ENCODE measurements around the gene ELP6.
"Not testable (repeated sequence)": the region's sequence is repeated elsewhere in the genome, so short reads cannot be mapped to it uniquely, and the experiment has no call there.

Gene ELP6

GRCh38 chr3:47503033-47503432 lies 10.5 kb downstream of the ELP6 start:
- Histone ChIP-seq H3K4me3 (ENCODE audit: low read length) (no peak overlapping the region), H3K4me1 (ENCODE audit: control insufficient read depth, insufficient read depth, low read length) (no peaks in the 10 kb centered on the region), H3K27me3 (ENCODE audit: control insufficient read depth, insufficient read depth, low read length) (no peaks in the 10 kb centered on the region), H3K9ac (ENCODE audit: low read depth, low read length) (no peak overlapping the region), H3K9me3 (replicated peaks; ENCODE audit: low read length) (no peaks in the 10 kb centered on the region), H3K4me2 (ENCODE audit: low read length) (no peak overlapping the region), H3K36me3 (ENCODE audit: insufficient read depth, low read length) (peaks cover 50% of the 10 kb centered on the region)

- no peaks in the 10 kb centered on the region for H3K27me3 ChIP-seq (ENCODE audit: control insufficient read depth, insufficient read depth, low read length)
- H3K4me3 ChIP-seq (ENCODE audit: low read length) = no peak overlapping the region
- H3K4me1 ChIP-seq (ENCODE audit: control insufficient read depth, insufficient read depth, low read length) = no peaks in the 10 kb centered on the region
- H3K4me2 ChIP-seq (ENCODE audit: low read length) = no peak overlapping the region
- no peak overlapping the region for H3K9ac ChIP-seq (ENCODE audit: low read depth, low read length)
- H3K36me3 ChIP-seq (ENCODE audit: insufficient read depth, low read length) = peaks cover 58% of the 10 kb centered on the region
- no peaks in the 10 kb centered on the region for H3K9me3 ChIP-seq (replicated peaks; ENCODE audit: low read length)
Measured at GRCh38 chr3:47496892-47497291, 16.6 kb downstream of the ELP6 start.

- no peak overlapping the region for H3K9ac ChIP-seq (ENCODE audit: low read depth, low read length)
- no peak overlapping the region for H3K4me3 ChIP-seq (ENCODE audit: low read length)
- H3K4me2 ChIP-seq (ENCODE audit: low read length) = no peak overlapping the region
- H3K4me1 ChIP-seq (ENCODE audit: control insufficient read depth, insufficient read depth, low read length) = no peaks in the 10 kb centered on the region
- no peaks in the 10 kb centered on the region for H3K9me3 ChIP-seq (replicated peaks; ENCODE audit: low read length)
- H3K27me3 ChIP-seq (ENCODE audit: control insufficient read depth, insufficient read depth, low read length) = no peaks in the 10 kb centered on the region
- H3K36me3 ChIP-seq (ENCODE audit: insufficient read depth, low read length) = peaks cover 48% of the 10 kb centered on the region
Measured at GRCh38 chr3:47495886-47496285, 17.6 kb downstream of the ELP6 start.

- H3K36me3 ChIP-seq (ENCODE audit: insufficient read depth, low read length) = peaks cover 41% of the 10 kb centered on the region
- no peaks in the 10 kb centered on the region for H3K27me3 ChIP-seq (ENCODE audit: control insufficient read depth, insufficient read depth, low read length)
- no peak overlapping the region for H3K4me2 ChIP-seq (ENCODE audit: low read length)
- no peaks in the 10 kb centered on the region for H3K4me1 ChIP-seq (ENCODE audit: control insufficient read depth, insufficient read depth, low read length)
- no peak overlapping the region for H3K9ac ChIP-seq (ENCODE audit: low read depth, low read length)
- no peaks in the 10 kb centered on the region for H3K9me3 ChIP-seq (replicated peaks; ENCODE audit: low read length)
- H3K4me3 ChIP-seq (ENCODE audit: low read length) = no peak overlapping the region
Measured at GRCh38 chr3:47495111-47495510, 18.4 kb downstream of the ELP6 start.

- H3K27me3 ChIP-seq (ENCODE audit: control insufficient read depth, insufficient read depth, low read length) = no peaks in the 10 kb centered on the region
- H3K9ac ChIP-seq (ENCODE audit: low read depth, low read length) = no peak overlapping the region
- no peaks in the 10 kb centered on the region for H3K9me3 ChIP-seq (replicated peaks; ENCODE audit: low read length)
- no peak overlapping the region for H3K4me2 ChIP-seq (ENCODE audit: low read length)
- no peaks in the 10 kb centered on the region for H3K4me1 ChIP-seq (ENCODE audit: control insufficient read depth, insufficient read depth, low read length)
- H3K36me3 ChIP-seq (ENCODE audit: insufficient read depth, low read length) = peaks cover 20% of the 10 kb centered on the region
- H3K4me3 ChIP-seq (ENCODE audit: low read length) = no peak overlapping the region
Measured at GRCh38 chr3:47491777-47492176, 21.7 kb downstream of the ELP6 start.

GRCh38 chr3:47491186-47491585 lies 22.3 kb downstream of the ELP6 start:
- Histone ChIP-seq H3K27me3 (ENCODE audit: control insufficient read depth, insufficient read depth, low read length) (no peaks in the 10 kb centered on the region), H3K4me1 (ENCODE audit: control insufficient read depth, insufficient read depth, low read length) (no peaks in the 10 kb centered on the region), H3K9ac (ENCODE audit: low read depth, low read length) (no peak overlapping the region), H3K9me3 (replicated peaks; ENCODE audit: low read length) (no peaks in the 10 kb centered on the region), H3K4me2 (ENCODE audit: low read length) (no peak overlapping the region), H3K4me3 (ENCODE audit: low read length) (no peak overlapping the region), H3K36me3 (ENCODE audit: insufficient read depth, low read length) (peaks cover 18% of the 10 kb centered on the region)

- H3K4me3 ChIP-seq (ENCODE audit: low read length) = no peak overlapping the region
- H3K9me3 ChIP-seq (replicated peaks; ENCODE audit: low read length) = no peaks in the 10 kb centered on the region
- H3K4me1 ChIP-seq (ENCODE audit: control insufficient read depth, insufficient read depth, low read length) = no peaks in the 10 kb centered on the region
- no peaks in the 10 kb centered on the region for H3K27me3 ChIP-seq (ENCODE audit: control insufficient read depth, insufficient read depth, low read length)
- H3K36me3 ChIP-seq (ENCODE audit: insufficient read depth, low read length) = no peaks in the 10 kb centered on the region
- H3K9ac ChIP-seq (ENCODE audit: low read depth, low read length) = no peak overlapping the region
- no peak overlapping the region for H3K4me2 ChIP-seq (ENCODE audit: low read length)
Measured at GRCh38 chr3:47487265-47487664, 26.2 kb downstream of the ELP6 start.

- Histone ChIP-seq H3K9me3 (replicated peaks; ENCODE audit: low read length) (no peaks in the 10 kb centered on the region), H3K27me3 (ENCODE audit: control insufficient read depth, insufficient read depth, low read length) (no peaks in the 10 kb centered on the region), H3K4me1 (ENCODE audit: control insufficient read depth, insufficient read depth, low read length) (no peaks in the 10 kb centered on the region), H3K9ac (ENCODE audit: low read depth, low read length) (no peak overlapping the region), H3K4me3 (ENCODE audit: low read length) (no peak overlapping the region), H3K4me2 (ENCODE audit: low read length) (no peak overlapping the region), H3K36me3 (ENCODE audit: insufficient read depth, low read length) (no peaks in the 10 kb centered on the region)
Measured at GRCh38 chr3:47485812-47486211, 27.7 kb downstream of the ELP6 start.

GRCh38 chr3:47482366-47482765 lies 31.1 kb downstream of the ELP6 start:
- no peak overlapping the region for H3K9ac ChIP-seq (ENCODE audit: low read depth, low read length)
- no peak overlapping the region for H3K4me2 ChIP-seq (ENCODE audit: low read length)
- H3K9me3 ChIP-seq (replicated peaks; ENCODE audit: low read length) = no peaks in the 10 kb centered on the region
- no peaks in the 10 kb centered on the region for H3K4me1 ChIP-seq (ENCODE audit: control insufficient read depth, insufficient read depth, low read length)
- no peak overlapping the region for H3K4me3 ChIP-seq (ENCODE audit: low read length)
- no peaks in the 10 kb centered on the region for H3K36me3 ChIP-seq (ENCODE audit: insufficient read depth, low read length)
- H3K27me3 ChIP-seq (ENCODE audit: control insufficient read depth, insufficient read depth, low read length) = no peaks in the 10 kb centered on the region

GRCh38 chr3:47481763-47482162 lies 31.7 kb downstream of the ELP6 start:
- H3K4me3 ChIP-seq (ENCODE audit: low read length); H3K4me1 ChIP-seq (ENCODE audit: control insufficient read depth, insufficient read depth, low read length); H3K9me3 ChIP-seq (replicated peaks; ENCODE audit: low read length); H3K9ac ChIP-seq (ENCODE audit: low read depth, low read length); H3K27me3 ChIP-seq (ENCODE audit: control insufficient read depth, insufficient read depth, low read length); H3K36me3 ChIP-seq (ENCODE audit: insufficient read depth, low read length); H3K4me2 ChIP-seq (ENCODE audit: low read length): not testable (repeated sequence)

- H3K9me3 ChIP-seq (replicated peaks; ENCODE audit: low read length); H3K9ac ChIP-seq (ENCODE audit: low read depth, low read length); H3K4me1 ChIP-seq (ENCODE audit: control insufficient read depth, insufficient read depth, low read length); H3K36me3 ChIP-seq (ENCODE audit: insufficient read depth, low read length); H3K27me3 ChIP-seq (ENCODE audit: control insufficient read depth, insufficient read depth, low read length); H3K4me2 ChIP-seq (ENCODE audit: low read length); H3K4me3 ChIP-seq (ENCODE audit: low read length): not testable (repeated sequence)
Measured at GRCh38 chr3:47480267-47480666, 33.2 kb downstream of the ELP6 start.

GRCh38 chr3:47479826-47480160 lies 33.7 kb downstream of the ELP6 start:
- no peaks in the 10 kb centered on the region for H3K36me3 ChIP-seq (ENCODE audit: insufficient read depth, low read length)
- H3K4me3 ChIP-seq (ENCODE audit: low read length) = no peak overlapping the region
- no peaks in the 10 kb centered on the region for H3K9me3 ChIP-seq (replicated peaks; ENCODE audit: low read length)
- peaks cover 9% of the 10 kb centered on the region for H3K4me1 ChIP-seq (ENCODE audit: control insufficient read depth, insufficient read depth, low read length)
- no peaks in the 10 kb centered on the region for H3K27me3 ChIP-seq (ENCODE audit: control insufficient read depth, insufficient read depth, low read length)
- no peak overlapping the region for H3K4me2 ChIP-seq (ENCODE audit: low read length)
- H3K9ac ChIP-seq (ENCODE audit: low read depth, low read length) = no peak overlapping the region

GRCh38 chr3:47478022-47478421 lies 35.5 kb downstream of the ELP6 start:
- Histone ChIP-seq H3K9ac (ENCODE audit: low read depth, low read length) (no peak overlapping the region), H3K4me3 (ENCODE audit: low read length) (no peak overlapping the region), H3K4me1 (ENCODE audit: control insufficient read depth, insufficient read depth, low read length) (peaks cover 13% of the 10 kb centered on the region), H3K4me2 (ENCODE audit: low read length) (no peak overlapping the region), H3K27me3 (ENCODE audit: control insufficient read depth, insufficient read depth, low read length) (no peaks in the 10 kb centered on the region), H3K36me3 (ENCODE audit: insufficient read depth, low read length) (no peaks in the 10 kb centered on the region), H3K9me3 (replicated peaks; ENCODE audit: low read length) (no peaks in the 10 kb centered on the region)
